ENCODE results near the gene TMEM147. TPM values are rescaled to one million over a fixed set of nuclear protein-coding genes. Genes with fewer than 3 reads are reported as not detected.

TMEM147 gene
- total RNA-seq, 2 donors from 2014 or later = 49.7 to 75.8 TPM

DNA sequence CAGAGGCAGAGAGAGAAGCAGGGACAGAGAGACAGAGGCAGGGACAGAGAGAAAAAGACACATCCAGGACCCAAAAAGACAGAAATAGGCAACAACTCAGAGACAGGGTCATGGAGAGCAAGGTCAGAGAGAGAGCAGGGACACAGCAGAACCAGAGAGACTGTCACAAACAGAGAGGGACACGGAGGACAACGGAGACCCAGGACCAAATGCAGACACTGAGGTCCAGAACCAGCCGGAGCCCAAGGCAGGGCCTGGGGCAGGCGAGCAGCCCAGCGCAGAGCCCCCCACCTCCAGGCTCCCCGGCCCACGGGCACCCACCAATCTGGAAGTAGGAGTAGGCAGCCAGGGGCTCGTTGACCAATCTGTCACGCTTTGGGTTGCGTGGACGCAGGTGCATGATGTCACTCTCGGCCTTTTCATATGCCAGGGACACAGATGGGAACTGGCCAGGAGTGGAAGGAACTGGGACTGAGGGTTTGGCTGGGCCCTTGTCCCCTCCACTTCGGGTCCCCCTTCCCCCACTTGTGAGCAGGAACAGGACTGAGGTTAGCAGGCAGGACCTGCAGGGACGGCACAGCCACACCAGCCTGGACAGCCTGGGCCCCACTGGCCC lies 8.1 kb downstream of the TMEM147 start:
- no peak for TF ChIP-seq CTCF (IDR thresholded peaks at IDR 0.05)
- no peak overlapping the region for H3K27ac ChIP-seq
- DNase-seq (ENCODE audit: low spot score) (no peak), ATAC-seq (ENCODE audit: insufficient number of reproducible peaks, low FRiP score, low read depth) (no peak)
- no peak overlapping the region for H3K4me3 ChIP-seq
- no peaks in the 10 kb centered on the region for H3K27me3 ChIP-seq (replicated peaks; ENCODE audit: insufficient read depth)
- no peaks in the 10 kb centered on the region for H3K36me3 ChIP-seq
- peaks cover 0 to 5% of the 10 kb centered on the region in 2 donors for H3K4me1 ChIP-seq (ENCODE audit: control insufficient read depth in 1 of 2, low read depth in 2 of 2)
- no peaks in the 10 kb centered on the region for H3K9me3 ChIP-seq

DNA sequence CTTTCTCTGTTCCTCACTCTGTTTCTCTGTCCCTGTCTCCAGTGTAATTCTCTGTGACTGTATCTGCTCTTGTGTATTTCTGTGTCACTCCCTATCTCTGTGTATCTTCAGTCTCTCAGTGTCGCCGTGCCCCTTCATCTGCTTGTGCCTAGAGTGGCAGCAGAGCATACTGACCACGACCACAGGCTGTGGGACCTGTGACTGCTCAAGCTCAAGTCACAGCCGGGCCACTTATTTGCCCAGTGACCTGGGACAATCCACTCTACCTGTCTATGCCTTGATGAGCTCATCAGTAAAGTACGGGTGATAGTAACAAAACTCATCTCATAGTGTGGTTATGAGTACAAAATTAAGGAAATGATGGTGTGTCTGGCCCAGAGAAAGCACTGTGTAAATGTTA lies 8.7 kb downstream of the TMEM147 start:
- ATAC-seq (ENCODE audit: insufficient number of reproducible peaks, low FRiP score, low read depth) = no peak
- H3K4me3 ChIP-seq = no peak overlapping the region
- no peak overlapping the region for H3K27ac ChIP-seq
- TF ChIP-seq CTCF (IDR thresholded peaks at IDR 0.05) = no peak
- H3K27me3 ChIP-seq (replicated peaks; ENCODE audit: insufficient read depth) = no peaks in the 10 kb centered on the region
- no peaks in the 10 kb centered on the region for H3K36me3 ChIP-seq
- DNase-seq (ENCODE audit: low spot score) = no peak
- peaks cover 0 to 5% of the 10 kb centered on the region in 2 donors for H3K4me1 ChIP-seq (ENCODE audit: control insufficient read depth in 1 of 2, low read depth in 2 of 2)
- H3K9me3 ChIP-seq = no peaks in the 10 kb centered on the region

DNA sequence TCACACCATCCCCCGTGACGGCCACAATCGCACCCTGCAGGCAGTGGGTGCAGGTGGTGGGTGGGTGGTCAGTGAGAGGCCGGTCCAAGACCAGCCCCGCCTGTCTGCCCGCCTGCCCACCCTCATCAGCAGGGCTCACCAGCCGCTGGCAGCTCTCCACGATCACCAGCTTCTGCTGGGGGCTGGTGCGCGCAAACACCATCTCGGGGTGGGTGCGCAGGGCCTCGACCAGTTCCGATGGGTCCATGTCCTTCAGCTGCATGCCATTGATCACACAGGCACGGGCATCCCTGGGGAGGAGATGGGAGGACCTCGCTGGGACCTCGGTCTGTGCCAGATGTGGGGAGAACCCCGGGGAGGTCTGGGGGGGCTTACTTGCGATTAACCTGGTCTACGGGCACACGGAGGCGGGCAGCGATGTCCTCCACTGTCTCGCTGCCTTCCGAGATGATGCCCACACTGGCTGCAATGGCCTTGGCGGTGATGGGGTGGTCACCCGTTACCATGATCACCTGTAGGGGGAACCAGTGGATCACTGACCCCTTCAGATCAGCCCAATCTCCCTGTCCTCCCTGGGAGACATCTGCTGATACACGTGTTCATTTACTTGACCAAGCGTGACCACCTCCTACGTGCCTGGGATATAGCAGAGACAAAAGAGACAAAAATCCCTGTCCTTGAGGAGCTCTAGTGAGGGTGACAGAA lies 10.0 kb downstream of the TMEM147 start:
- ATAC-seq (ENCODE audit: insufficient number of reproducible peaks, low FRiP score, low read depth) = no peak
- Histone ChIP-seq H3K27ac (no peak overlapping the region), H3K9me3 (no peaks in the 10 kb centered on the region), H3K4me1 (ENCODE audit: control insufficient read depth in 1 of 2, low read depth in 2 of 2) (peaks cover 0 to 5% of the 10 kb centered on the region in 2 donors), H3K36me3 (no peaks in the 10 kb centered on the region), H3K27me3 (replicated peaks; ENCODE audit: insufficient read depth) (no peaks in the 10 kb centered on the region), H3K4me3 (no peak overlapping the region)
- no peak for DNase-seq (ENCODE audit: low spot score)
- no peak for TF ChIP-seq CTCF (IDR thresholded peaks at IDR 0.05)

DNA sequence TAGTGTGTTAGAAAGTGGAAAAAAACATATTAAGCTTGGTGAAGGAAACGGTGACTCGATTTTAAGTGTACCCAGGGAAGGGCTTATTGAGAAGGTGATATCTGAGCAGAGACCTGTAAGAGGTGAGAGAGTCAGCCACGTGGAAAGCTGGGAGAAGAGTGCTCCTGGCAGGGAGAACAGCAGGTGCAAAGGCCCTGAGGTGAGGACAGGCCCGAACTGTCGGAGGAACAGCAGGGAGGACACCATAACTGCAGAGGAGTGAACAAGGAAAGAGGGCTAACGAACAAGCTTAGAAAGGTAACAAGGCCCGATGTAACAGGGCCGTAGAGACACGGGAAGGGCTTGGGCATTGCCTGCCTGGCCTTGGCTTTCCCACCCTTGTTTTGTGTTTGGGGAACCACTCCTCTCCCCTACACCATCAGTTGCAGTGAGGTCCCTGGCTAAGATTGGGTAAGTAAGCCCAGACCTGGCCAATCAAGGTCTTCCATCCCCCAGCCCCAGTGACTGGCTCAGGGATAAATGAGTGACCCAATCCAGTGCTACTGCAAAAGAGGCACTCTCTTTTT lies 10.7 kb downstream of the TMEM147 start:
- Histone ChIP-seq H3K27ac (no peak overlapping the region), H3K27me3 (replicated peaks; ENCODE audit: insufficient read depth) (no peaks in the 10 kb centered on the region), H3K4me3 (no peak overlapping the region), H3K36me3 (no peaks in the 10 kb centered on the region), H3K4me1 (ENCODE audit: control insufficient read depth in 1 of 2, low read depth in 2 of 2) (peaks cover 0 to 5% of the 10 kb centered on the region in 2 donors), H3K9me3 (no peaks in the 10 kb centered on the region)
- ATAC-seq (ENCODE audit: insufficient number of reproducible peaks, low FRiP score, low read depth) (no peak), DNase-seq (ENCODE audit: low spot score) (no peak)
- TF ChIP-seq CTCF (IDR thresholded peaks at IDR 0.05) = no peak

GRCh38 chr19:35556846-35557538 lies 11.6 kb downstream of the TMEM147 start:
- no peak overlapping the region for H3K4me3 ChIP-seq
- H3K27ac ChIP-seq = no peak overlapping the region
- ATAC-seq (ENCODE audit: insufficient number of reproducible peaks, low FRiP score, low read depth) (no peak), DNase-seq (ENCODE audit: low spot score) (no peak)
- H3K4me1 ChIP-seq (ENCODE audit: control insufficient read depth in 1 of 2, low read depth in 2 of 2) = peaks cover 0 to 5% of the 10 kb centered on the region in 2 donors
- TF ChIP-seq CTCF (IDR thresholded peaks at IDR 0.05) = no peak
- H3K36me3 ChIP-seq = no peaks in the 10 kb centered on the region
- no peaks in the 10 kb centered on the region for H3K27me3 ChIP-seq (replicated peaks; ENCODE audit: insufficient read depth)
- H3K9me3 ChIP-seq = no peaks in the 10 kb centered on the region

Data from thoracic aorta (tissue), 2 donors.